ENCODE measurements around the gene PPARD.
"Not testable (repeated sequence)": the region's sequence is repeated elsewhere in the genome, so short reads cannot be mapped to it uniquely, and the experiment has no call there.

PPARD gene

DNA sequence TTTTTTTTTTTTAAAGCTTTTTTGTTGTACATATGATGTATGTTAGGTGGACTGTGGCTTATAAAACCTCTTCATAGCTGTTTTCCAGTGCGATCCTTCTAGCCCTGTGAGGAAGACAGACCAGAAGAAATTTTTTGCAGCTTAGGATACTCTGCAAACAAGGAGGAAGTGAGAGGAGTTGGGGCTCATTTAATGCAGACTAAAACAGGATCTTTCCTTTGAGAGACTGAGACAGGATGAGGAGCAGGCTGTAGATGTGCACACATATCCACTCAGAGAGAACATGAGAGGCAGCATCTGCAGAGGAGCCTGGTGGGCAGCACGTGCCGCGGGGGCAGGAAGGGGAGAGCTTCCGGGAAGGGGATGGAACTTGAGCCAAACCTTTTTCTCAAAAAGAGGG lies 45.7 kb downstream of the PPARD start:
- no peak for DNase-seq

DNA sequence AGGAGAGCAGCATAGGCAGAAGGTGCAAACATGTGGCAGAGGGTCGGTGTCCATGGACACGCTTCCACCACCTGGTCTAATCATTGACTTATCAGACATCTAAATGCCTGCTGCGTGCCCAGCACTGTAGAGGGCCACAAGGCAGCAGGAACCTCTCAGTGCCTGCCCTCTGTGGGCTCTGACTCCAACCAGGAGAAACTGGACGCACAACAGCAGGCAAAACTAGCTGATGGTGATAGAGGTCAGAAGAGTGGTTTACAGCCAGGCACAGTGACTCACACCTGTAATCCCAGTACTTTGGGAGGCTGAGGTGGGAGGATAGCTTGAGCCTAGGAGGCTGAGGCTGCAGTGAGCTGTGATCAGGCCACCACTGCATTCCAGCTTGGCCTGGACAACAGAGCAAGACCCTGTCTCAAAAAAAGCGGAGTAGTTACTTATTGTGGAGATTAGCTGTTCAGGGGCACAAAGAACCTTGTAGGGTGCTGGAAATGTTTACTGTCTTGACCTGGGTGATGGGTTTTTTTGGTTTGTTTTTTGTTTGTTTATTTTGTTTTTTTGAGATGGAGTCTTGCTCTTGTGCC lies 46.5 kb downstream of the PPARD start:
- DNase-seq, result no peak

DNA sequence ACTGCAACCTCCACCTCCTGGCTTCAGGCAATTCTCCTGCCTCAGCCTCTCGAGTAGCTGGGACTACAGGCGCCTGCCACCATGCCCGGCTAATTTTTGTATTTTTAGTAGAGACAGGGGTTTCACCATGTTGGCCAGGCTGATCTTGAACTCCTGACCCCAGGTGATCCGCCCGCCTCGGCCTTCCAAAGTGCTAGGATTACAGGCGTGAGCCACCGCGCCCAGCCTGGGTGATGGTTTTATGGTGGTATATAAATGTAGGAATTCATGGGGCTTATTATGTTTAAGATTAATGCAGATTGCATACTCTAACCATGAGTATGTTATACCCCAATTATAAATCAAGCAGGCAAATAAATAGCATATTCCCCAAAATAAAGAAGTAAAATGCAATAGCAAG lies 47.0 kb downstream of the PPARD start:
- not testable (repeated sequence) for DNase-seq

DNA sequence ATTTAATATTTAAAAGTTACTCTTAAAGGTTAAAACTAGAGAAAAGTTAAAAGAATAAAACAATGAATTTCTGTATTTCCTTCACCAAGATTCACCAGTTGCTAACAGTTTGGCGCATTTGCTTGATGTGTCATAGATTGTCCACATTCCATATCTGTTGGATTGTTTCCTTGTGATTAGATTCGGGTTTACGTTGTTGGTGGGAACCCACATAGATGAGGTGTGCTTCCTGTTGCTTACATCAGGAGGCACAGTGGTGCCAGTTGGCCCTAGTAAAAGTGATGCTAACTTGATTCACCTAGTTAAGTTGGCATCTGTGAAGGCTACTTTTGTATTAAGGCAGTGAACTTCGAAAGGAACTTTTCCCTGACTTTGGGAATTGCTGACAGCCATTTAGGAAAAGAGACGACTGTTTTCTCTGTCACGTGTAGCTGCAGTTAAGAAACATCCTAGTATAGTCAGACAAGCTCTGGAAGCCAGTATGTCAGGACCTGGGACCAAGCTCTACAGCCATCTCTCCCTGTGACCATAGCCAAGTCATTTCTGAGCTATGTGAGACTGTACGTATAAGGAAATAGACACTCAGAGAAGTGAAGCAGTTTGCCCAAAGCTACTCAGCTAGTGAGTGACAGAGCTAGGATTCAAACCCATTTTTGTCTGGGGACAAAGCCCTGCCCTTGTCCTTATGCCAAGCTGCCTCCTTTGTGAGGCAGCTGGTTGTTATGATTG lies 49.0 kb downstream of the PPARD start:
- DNase-seq, result no peak

DNA sequence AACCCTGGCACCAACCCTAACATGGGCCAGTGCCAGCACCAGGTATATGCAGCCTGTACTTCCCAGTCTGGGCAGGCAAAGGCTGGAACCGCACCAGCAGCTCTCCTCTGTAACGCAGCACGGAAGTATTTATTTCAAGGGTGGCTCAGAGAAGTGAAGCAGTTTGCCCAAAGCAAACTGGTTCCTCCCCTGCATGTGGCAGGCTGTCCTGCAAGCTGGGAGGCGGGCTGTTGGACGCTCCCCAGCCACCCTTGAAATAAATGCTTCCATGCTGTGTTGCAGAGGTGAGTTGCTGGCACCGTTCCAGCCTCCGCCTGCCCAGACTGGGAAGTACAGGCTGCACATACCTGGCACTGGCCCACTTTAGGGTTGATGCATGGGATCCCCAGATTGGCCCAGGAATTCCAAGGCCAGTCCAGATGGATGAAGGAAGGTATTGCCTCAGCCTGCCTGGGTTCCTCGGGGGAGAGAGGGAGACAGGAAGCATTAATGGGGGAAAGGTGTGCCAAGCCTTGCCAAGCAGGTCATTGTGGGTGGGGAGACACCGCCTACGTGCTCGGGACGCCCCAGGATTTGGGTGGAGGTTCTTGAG lies 49.8 kb downstream of the PPARD start:
- DNase-seq, result no peak

DNA sequence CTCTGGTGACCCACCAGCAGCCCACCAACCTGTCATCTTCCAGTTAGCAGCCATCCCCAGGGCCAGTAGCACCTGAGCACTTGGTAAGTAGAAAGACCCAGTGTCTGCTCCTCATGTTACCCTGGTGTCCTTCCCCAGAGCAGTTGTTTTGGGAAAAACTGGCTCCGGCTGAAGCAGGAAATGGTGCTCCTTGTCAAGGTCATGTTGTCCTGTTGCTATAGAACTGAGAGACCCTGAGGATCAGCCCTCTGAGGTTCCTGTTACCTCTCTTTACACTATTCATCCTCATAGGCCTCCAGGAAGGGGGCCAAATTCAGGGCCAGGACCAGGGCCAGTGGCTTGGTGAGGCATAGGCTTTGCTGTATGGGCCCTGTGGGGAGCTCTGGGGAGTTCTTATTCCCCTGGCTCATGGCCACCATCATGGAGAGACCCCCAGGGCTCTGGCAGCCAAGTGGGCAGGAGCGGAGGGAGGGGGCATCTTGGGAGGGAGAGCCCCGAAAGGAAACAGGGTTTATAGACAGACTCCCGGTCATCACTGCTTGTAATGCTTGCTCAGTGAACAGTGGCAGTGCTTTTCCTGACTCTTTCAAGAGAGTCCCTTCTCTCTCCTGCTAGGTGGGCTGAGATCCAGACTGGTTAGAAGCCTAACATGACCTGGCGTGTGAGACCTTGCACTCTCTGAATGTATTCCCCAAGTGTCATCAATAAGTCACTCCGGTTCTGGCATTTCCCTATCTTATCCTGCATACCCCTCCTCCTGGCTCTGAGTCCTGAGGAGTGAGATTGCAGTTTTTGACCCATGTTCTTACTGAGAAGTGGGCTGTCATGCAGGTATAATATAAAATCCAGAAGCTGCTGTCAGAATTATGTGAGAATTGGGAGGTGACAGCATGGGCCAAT lies 50.7 kb downstream of the PPARD start:
- DNase-seq, result no peak

DNA sequence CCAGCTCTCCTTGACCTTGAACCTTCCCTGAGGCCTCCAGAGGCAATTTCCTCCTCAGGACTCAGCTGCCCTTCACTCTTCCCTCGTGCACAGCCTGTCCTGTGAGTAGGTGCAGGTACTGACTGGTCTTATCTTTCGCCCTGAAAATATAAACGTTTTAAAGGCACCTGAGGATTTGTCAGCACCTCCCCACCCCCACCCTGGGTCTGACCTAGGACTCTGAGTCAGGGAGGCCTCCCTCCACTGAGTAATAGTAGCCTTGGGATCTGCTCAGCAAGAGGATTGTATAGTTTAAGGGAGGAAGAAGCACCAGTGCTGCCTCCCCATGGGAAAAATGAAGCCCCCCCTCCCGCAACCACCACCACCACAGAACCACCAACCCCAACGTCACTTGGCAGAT lies 54.6 kb downstream of the PPARD start:
- no peak for DNase-seq

DNA sequence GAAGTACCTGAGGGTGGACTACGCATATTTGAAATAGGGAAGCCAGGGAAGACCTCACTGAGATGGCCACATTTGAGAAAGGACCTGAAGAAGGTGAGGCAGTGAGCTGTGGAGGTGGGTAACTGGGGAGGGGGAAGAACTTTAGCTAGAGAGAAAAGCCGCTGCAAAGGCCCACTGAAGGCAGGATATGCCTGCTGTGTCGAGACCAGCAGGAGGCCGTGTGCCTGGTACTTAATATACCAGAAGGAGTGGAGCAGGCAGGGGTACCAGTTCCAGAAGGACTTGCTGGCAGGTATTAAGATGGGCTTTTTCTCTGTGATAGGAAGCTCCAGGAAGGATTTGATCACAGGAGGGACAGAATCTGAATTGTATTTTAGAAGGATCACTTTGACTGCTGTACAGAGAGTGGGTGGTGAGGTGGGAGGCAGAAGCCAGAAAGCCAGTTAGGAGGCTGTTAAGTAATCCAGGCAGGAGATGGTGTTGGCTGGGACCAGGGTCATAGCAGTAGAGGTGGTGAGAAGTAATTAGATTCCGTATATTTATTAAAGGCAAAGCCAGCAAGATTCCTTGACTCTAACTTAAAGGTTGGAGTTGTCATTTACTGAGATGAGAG lies 55.6 kb downstream of the PPARD start:
- DNase-seq, result no peak

DNA sequence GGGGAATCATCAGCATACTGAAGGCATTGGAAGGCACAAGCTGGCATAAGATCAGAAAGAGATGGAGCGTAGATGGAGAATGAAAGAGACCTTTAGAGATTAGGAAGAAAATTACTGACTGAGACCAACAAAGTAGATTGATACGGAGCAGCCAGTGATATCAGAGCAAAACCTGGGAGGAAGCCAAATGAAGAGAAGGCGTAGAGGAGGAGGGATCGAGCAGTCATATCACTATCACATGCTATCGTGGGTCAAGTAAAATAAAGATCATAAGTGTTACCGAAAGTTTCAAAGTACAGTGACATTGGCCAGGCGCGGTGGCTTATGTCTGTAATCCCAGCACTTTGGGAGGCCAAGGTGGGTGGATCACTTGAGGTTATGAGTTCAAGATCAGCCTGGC lies 56.2 kb downstream of the PPARD start:
- no peak for DNase-seq

DNA sequence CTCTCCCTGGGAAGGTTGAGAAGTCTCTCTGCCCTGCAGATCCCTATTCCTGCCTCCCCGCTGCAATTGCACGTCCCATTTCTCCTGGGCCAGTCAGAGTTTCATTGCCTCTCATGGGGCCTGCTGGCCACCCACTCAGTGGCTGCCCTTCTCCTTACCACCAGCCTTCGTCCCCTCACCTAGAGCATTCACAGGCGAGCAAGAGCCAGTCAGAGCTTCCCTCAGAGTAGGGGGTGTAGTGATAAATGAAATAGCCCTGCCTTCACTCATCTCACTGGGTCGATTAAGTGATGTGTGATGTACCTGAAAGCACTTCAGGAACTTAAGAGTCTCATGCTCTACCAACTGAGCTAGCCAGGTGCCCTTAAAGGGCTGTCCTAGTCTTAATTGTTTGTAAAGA lies 57.8 kb downstream of the PPARD start:
- DNase-seq, result no peak

DNA sequence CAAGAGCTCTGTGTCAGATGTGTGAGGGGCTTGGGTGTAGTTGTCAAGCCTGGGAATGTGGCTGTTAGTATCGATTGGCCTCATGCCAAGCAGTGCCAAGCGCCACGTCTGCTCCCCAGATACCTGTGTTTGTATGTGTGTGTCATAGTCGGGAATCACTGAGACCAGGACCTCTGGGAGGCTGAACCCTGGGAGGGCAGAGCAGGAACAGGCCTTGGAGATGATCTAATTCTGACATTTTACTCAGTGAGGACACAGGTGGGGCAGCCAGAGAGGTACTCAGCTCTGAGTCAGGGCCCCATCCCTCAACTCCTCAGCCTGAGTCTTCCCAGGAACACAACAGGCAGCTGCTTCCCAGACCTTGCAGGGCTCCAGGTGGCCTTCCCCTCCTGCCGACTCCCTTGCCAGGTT lies 58.5 kb downstream of the PPARD start:
- no peak for DNase-seq

DNA sequence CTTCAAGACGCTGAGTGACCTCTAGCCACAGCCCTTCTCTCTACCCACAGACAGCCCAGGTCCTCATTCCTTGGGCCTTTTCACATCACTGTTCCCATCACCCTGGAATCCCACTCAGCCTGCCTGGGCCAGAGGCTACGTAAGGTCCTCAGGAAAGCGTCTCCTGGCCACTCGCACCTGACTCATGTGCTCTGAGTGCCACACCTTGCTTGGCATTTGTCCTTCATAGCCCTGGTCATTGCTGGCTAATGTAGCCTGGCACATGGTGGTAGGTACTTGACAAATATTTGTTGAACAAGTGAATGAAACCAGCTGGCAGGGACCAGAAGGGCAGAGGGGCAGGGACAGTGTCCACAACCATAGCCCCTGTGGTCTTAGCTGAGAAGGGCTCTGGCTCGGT lies 59.2 kb downstream of the PPARD start:
- no peak for DNase-seq

DNA sequence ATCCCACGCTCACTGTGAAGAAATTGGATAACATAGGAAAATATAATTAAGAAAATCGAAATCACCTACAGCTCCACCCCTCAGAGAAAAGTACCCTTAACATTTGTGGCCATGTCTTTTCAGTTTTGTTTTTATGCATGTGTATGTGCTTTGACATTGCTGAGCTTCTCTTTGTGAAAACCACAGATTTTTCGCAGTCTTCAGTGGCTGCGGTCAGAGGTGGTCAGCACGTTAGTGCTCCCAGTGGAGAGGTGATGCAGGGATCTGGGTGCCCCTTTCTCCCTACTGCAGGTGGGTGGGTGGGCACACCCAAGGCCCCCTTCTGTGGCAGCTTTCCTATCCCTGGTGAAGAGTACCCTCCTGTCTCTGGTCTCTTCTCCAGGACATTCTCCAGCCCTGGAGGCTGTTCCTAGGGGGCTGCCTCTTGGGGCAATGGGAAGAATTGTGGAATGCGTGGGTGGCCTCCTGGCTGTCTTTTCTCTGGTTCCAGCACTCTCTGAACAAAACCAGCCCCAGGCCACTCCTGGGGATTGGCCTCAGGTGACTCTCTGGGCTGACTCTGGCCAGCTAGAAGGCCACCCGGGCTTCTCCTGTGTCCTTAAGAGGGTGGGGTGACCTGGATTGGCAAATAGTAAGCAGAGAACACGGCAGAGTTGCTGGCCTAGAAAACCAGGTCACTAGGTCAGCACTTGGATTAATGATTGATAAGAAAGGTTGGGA lies 59.9 kb downstream of the PPARD start:
- DNase-seq, result no peak

DNA sequence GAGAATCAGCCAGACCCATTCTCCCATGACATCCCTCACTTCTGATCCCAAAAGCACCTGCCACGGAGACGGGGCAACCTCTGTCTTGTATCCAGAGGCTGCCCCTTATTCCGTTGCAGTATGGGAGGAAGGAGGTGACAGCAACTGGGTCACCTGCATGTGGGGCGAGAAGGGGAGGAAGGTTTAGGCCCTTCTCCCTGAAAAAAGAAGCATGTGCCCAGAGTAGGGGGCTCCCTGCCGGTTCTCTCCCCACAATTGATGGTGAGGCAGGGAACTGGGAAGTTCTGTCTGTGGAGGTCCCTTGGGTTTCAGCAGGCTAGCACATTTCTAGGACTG lies 60.5 kb downstream of the PPARD start:
- DNase-seq, result no peak

DNA sequence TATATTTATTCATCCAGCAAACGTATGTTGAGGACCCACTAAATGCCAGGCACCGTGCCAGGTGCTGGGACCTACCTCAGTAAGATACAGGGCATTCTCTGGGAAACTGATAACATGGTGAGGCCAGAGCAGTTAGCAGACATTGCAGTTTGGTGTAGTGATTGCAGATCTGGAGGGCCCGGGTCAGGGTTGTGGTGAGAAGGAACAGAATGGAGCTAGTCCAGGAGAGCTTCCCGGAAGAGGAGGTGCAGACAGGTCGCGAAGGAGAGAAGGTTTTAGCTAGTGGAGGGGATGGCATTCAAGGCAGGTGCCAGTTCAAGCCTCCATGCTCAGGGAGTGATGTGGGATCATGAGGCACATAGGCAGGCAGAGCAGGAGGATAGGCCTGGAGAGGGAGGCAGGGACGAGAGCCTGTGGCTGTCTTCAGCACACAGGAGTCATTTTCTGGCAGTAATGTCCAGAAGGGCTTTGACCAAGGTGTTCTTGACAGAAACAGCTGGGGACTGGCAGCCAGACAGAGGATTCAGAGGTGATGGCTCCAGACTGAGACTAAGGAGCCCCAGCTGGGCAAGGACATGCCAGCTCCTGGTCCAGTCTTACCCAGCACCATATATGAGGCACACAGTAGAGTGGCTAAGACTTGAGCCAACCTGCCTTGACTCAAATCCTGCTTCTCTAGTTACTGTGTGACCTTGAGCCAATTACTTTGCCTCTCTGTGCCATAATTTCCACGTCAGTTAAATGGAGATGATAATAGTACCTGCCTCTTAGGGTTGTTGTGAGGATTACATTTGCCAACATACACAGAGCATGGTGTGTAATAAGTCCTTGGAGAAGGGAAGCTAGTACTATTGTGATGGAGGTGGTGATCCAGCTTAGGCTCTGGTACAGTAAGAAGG lies 61.4 kb downstream of the PPARD start:
- DNase-seq, result no peak

DNA sequence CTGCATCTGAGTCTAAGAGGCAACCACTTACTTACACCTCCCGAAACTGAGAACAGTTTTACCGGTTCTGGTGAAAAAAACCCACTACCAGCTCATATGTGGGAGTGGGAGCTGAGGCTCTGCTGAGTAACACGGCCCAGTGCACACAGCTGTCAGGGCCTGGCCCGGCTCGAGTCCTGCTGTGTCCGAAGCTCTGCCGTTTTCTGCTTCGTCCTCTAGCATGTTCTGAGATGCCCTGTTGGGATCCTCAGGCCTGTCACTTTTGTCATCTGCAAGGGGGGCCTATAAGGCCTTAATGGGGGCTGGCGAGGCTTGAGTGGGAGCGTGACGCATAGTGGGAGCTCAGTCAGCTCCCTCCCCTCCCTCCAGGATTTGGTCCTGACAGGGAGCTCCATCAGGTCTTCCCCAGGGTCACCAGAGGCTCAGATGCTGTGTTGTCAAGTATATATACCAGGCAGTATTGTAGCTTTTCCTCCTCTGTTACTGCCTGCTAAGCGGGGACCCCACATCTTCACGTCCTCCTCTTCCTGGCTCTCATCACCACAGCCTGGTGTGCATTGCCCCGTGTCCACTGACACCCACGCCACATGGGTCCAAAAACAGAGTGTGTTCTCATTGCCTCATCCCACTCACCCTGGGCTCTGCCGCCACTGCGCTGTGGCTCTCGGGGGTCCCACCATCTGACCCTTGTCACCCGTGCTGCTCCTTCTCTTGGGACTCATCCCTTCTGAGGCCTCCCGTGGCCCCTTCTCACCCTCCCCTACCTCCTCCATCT lies 64.5 kb downstream of the PPARD start:
- DNase-seq, result no peak

DNA sequence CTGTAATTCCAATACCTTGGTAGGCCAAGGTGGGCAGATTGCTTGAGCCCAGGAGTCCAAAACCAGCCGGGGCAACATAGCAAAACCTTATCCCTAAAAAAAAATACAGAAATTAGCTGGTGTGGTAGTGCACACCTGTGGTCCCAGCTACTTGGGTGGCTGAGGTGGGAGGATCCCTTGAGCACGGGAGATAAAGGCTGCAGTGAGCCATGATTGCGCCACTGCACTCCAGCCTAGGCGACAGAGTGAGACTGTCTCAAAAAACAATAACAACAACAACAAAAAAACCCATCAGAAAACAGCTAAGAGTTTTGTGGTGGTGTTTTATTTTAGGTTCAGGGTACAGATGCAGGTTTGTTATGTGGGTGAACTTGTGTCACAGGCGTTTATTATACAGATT lies 66.9 kb downstream of the PPARD start:
- DNase-seq, result no peak

DNA sequence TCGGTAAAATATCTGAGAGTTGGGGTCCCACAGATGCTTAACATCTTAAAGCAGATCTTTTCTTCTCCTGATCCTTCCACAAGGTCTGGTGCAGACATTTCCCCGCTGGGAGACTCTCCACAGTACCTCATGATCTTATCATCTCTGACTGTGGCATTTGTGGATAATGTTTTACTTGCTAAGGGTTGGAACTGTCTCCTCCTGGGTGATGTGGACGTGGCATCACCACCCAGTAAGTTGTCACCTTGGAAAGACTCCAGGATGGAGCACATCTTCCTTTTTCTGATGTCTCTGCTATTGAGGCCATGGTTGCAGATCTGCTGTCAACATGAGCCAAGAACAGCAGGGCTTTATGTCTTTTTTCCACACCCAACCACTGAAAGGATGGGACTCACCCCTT lies 67.8 kb downstream of the PPARD start:
- DNase-seq, result no peak

DNA sequence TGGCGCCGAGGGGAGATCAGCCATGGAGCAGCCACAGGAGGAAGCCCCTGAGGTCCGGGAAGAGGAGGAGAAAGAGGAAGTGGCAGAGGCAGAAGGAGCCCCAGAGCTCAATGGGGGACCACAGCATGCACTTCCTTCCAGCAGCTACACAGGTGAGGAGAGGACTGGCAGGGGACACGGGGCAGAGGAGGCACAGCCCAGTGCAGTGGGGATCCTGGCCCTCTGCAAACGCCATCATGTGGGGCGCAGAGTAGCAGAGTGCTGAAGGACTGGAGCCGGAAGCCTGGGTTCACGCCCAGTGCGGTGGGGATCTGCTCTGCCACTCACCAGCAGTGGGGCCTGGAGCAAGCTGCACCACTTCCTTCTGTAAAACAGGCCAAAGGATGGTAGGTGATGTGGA lies 68.7 kb downstream of the PPARD start:
- no peak for DNase-seq

DNA sequence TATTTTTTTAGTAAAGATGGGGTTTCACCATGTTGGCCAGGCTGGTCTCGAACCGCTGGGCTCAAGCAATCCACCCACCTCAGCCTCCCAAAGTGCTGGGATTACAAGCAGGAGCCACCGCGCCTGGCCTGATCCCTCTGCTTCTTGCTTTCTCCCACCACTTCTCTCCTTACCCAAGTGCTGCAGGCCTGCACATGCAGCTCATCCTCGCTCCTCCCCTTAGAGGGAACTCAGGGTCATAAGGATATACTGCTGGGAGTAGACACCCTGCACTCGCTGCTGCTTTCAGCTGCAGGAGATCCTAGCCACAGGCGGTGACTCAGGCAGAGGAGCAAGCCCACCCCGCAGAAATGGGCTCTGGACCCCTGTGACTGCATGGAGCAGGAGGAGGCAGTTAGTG lies 69.7 kb downstream of the PPARD start:
- no peak for DNase-seq

DNA sequence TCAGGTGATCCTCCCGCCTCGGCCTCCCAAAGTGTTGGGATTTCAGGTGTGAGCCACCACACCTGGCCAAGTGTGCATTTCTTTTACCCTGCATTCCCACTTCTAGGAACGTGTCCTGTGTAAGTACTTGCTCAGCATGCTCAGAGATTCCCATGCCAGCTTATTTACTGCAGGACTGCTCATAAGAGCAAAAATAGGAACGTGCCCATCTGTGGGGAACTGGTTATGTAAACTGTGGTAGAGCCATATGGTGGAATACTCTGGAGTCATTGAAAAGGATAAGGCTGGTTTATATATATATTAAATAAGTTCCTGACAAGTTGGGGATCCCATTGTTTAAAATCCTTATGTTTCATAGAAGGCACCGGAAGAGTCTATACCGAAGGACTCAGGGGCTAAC lies 71.6 kb downstream of the PPARD start:
- DNase-seq, result no peak

Data from stimulated activated CD4-positive, alpha-beta T cell treated with anti-CD3 and anti-CD28 coated beads, Interleukin-12 subunit alpha, Interleukin-12 subunit beta, amount 100 ng/mL, for 4 hours (primary cell).